ENCODE measurements around the gene GPAT2. TPM values are rescaled to one million over a fixed set of nuclear protein-coding genes. Genes with fewer than 3 reads are reported as not detected.
"Not testable (repeated sequence)": the region's sequence is repeated elsewhere in the genome, so short reads cannot be mapped to it uniquely, and the experiment has no call there.

Gene GPAT2
- total and polyA plus RNA-seq, 2 donors (not counting 1 experiment from before 2014, with no cell fraction given), result 3.6 to 11.7 TPM

- H3K4me1 Mint-ChIP-seq; H3K27ac ChIP-seq (ENCODE audit: low read length in 2 of 2); ATAC-seq (ENCODE audit: low read depth); H3K4me3 Mint-ChIP-seq; H2AFZ ChIP-seq (ENCODE audit: insufficient read depth, low read depth, low read length, poor library complexity, severe bottlenecking); POLR2A ChIA-PET; DNase-seq; H3K27ac Mint-ChIP-seq; H3K9me3 ChIP-seq (ENCODE audit: control extremely low read depth in 1 of 3, control insufficient read depth in 2 of 3, insufficient read depth in 1 of 3, low read length in 2 of 3); H3K4me3 ChIP-seq (ENCODE audit: control extremely low read depth in 1 of 5, extremely low read depth in 1 of 5, insufficient read depth in 1 of 5, low read depth in 2 of 5, low read length in 4 of 5); intact Hi-C loops (cut with micrococcal nuclease); H3K79me2 ChIP-seq (ENCODE audit: control insufficient read depth, insufficient read depth, low read length); H3K4me2 ChIP-seq (replicated peaks; ENCODE audit: low read depth, low read length, poor library complexity, severe bottlenecking); H3K9me3 Mint-ChIP-seq (ENCODE audit: insufficient read depth); H4K20me1 ChIP-seq (ENCODE audit: control insufficient read depth, insufficient read depth, low read length, poor library complexity, severe bottlenecking); H3K27me3 Mint-ChIP-seq; H3K36me3 ChIP-seq (replicated peaks in 1 of 2; ENCODE audit: control extremely low read depth in 1 of 2, control insufficient read depth in 1 of 2, extremely low read depth in 1 of 2, insufficient read depth in 2 of 2, low read length in 1 of 2); H3K9ac ChIP-seq (ENCODE audit: low read length); H3K4me1 ChIP-seq (ENCODE audit: control insufficient read depth in 2 of 2, insufficient read depth in 2 of 2, low read length in 2 of 2); CTCF ChIA-PET; H3K27me3 ChIP-seq (replicated peaks in 1 of 4; ENCODE audit: control extremely low read depth in 1 of 4, control insufficient read depth in 3 of 4, insufficient read depth in 4 of 4, low read length in 3 of 4): not testable (repeated sequence)
- WGBS (ENCODE audit: insufficient coverage), result no CpG with 5 or more reads among the region's 14 CpGs
These were observed 838 bp upstream of the GPAT2 start for GRCh38 chr2:96035554-96035953.

- H3K9me3 Mint-ChIP-seq (ENCODE audit: insufficient read depth); H4K20me1 ChIP-seq (ENCODE audit: control insufficient read depth, insufficient read depth, low read length, poor library complexity, severe bottlenecking); H3K27me3 Mint-ChIP-seq; H3K4me1 Mint-ChIP-seq; ATAC-seq (ENCODE audit: low read depth); H3K36me3 ChIP-seq (replicated peaks in 1 of 2; ENCODE audit: control extremely low read depth in 1 of 2, control insufficient read depth in 1 of 2, extremely low read depth in 1 of 2, insufficient read depth in 2 of 2, low read length in 1 of 2); H3K9me3 ChIP-seq (ENCODE audit: control extremely low read depth in 1 of 3, control insufficient read depth in 2 of 3, insufficient read depth in 1 of 3, low read length in 2 of 3); H3K27ac ChIP-seq (ENCODE audit: low read length in 2 of 2); POLR2A ChIA-PET; H3K9ac ChIP-seq (ENCODE audit: low read length); H3K4me1 ChIP-seq (ENCODE audit: control insufficient read depth in 2 of 2, insufficient read depth in 2 of 2, low read length in 2 of 2); intact Hi-C loops (cut with micrococcal nuclease); DNase-seq; H2AFZ ChIP-seq (ENCODE audit: insufficient read depth, low read depth, low read length, poor library complexity, severe bottlenecking); H3K4me3 ChIP-seq (ENCODE audit: control extremely low read depth in 1 of 5, extremely low read depth in 1 of 5, insufficient read depth in 1 of 5, low read depth in 2 of 5, low read length in 4 of 5); H3K79me2 ChIP-seq (ENCODE audit: control insufficient read depth, insufficient read depth, low read length); CTCF ChIA-PET; H3K27me3 ChIP-seq (replicated peaks in 1 of 4; ENCODE audit: control extremely low read depth in 1 of 4, control insufficient read depth in 3 of 4, insufficient read depth in 4 of 4, low read length in 3 of 4); H3K27ac Mint-ChIP-seq; H3K4me3 Mint-ChIP-seq; H3K4me2 ChIP-seq (replicated peaks; ENCODE audit: low read depth, low read length, poor library complexity, severe bottlenecking): not testable (repeated sequence)
- WGBS (ENCODE audit: insufficient coverage), result no CpG with 5 or more reads among the region's 9 CpGs
These were observed 719 bp downstream of the GPAT2 start for GRCh38 chr2:96033997-96034396.

- CTCF ChIA-PET, result not testable (repeated sequence)
These were observed 6.9 kb downstream of the GPAT2 start for GRCh38 chr2:96027725-96028325.

GRCh38 chr2:96025755-96026154 is 9.0 kb downstream of the GPAT2 start:
- not testable (repeated sequence) for H3K9me3 ChIP-seq (ENCODE audit: control extremely low read depth in 1 of 3, control insufficient read depth in 2 of 3, insufficient read depth in 1 of 3, low read length in 2 of 3); H3K27me3 Mint-ChIP-seq

More at GRCh38 chr2:96027725-96028325, 6.9 kb downstream of the GPAT2 start:
- H3K4me3 ChIP-seq (ENCODE audit: control extremely low read depth in 1 of 5, extremely low read depth in 1 of 5, insufficient read depth in 1 of 5, low read depth in 2 of 5, low read length in 4 of 5); H3K27ac Mint-ChIP-seq; H3K79me2 ChIP-seq (ENCODE audit: control insufficient read depth, insufficient read depth, low read length); H4K20me1 ChIP-seq (ENCODE audit: control insufficient read depth, insufficient read depth, low read length, poor library complexity, severe bottlenecking); POLR2A ChIA-PET; ATAC-seq (ENCODE audit: low read depth); H2AFZ ChIP-seq (ENCODE audit: insufficient read depth, low read depth, low read length, poor library complexity, severe bottlenecking); H3K27me3 ChIP-seq (replicated peaks in 1 of 4; ENCODE audit: control extremely low read depth in 1 of 4, control insufficient read depth in 3 of 4, insufficient read depth in 4 of 4, low read length in 3 of 4); H3K9me3 Mint-ChIP-seq (ENCODE audit: insufficient read depth); H3K27me3 Mint-ChIP-seq; H3K9me3 ChIP-seq (ENCODE audit: control extremely low read depth in 1 of 3, control insufficient read depth in 2 of 3, insufficient read depth in 1 of 3, low read length in 2 of 3); H3K27ac ChIP-seq (ENCODE audit: low read length in 2 of 2); H3K9ac ChIP-seq (ENCODE audit: low read length); H3K4me2 ChIP-seq (replicated peaks; ENCODE audit: low read depth, low read length, poor library complexity, severe bottlenecking); H3K4me3 Mint-ChIP-seq; H3K4me1 ChIP-seq (ENCODE audit: control insufficient read depth in 2 of 2, insufficient read depth in 2 of 2, low read length in 2 of 2); intact Hi-C loops (cut with micrococcal nuclease); H3K4me1 Mint-ChIP-seq; DNase-seq; H3K36me3 ChIP-seq (replicated peaks in 1 of 2; ENCODE audit: control extremely low read depth in 1 of 2, control insufficient read depth in 1 of 2, extremely low read depth in 1 of 2, insufficient read depth in 2 of 2, low read length in 1 of 2): not testable (repeated sequence)
- no CpG with 5 or more reads among the region's 16 CpGs for WGBS (ENCODE audit: insufficient coverage)

More at GRCh38 chr2:96025755-96026154, 9.0 kb downstream of the GPAT2 start:
- ATAC-seq (ENCODE audit: low read depth); H4K20me1 ChIP-seq (ENCODE audit: control insufficient read depth, insufficient read depth, low read length, poor library complexity, severe bottlenecking); POLR2A ChIA-PET; H3K9ac ChIP-seq (ENCODE audit: low read length); H3K4me1 ChIP-seq (ENCODE audit: control insufficient read depth in 2 of 2, insufficient read depth in 2 of 2, low read length in 2 of 2); H3K9me3 Mint-ChIP-seq (ENCODE audit: insufficient read depth); H3K36me3 ChIP-seq (replicated peaks in 1 of 2; ENCODE audit: control extremely low read depth in 1 of 2, control insufficient read depth in 1 of 2, extremely low read depth in 1 of 2, insufficient read depth in 2 of 2, low read length in 1 of 2); H3K4me1 Mint-ChIP-seq; H2AFZ ChIP-seq (ENCODE audit: insufficient read depth, low read depth, low read length, poor library complexity, severe bottlenecking); DNase-seq; H3K4me2 ChIP-seq (replicated peaks; ENCODE audit: low read depth, low read length, poor library complexity, severe bottlenecking); H3K79me2 ChIP-seq (ENCODE audit: control insufficient read depth, insufficient read depth, low read length); H3K27me3 ChIP-seq (replicated peaks in 1 of 4; ENCODE audit: control extremely low read depth in 1 of 4, control insufficient read depth in 3 of 4, insufficient read depth in 4 of 4, low read length in 3 of 4); H3K4me3 ChIP-seq (ENCODE audit: control extremely low read depth in 1 of 5, extremely low read depth in 1 of 5, insufficient read depth in 1 of 5, low read depth in 2 of 5, low read length in 4 of 5); H3K27ac Mint-ChIP-seq; H3K4me3 Mint-ChIP-seq; H3K27ac ChIP-seq (ENCODE audit: low read length in 2 of 2); intact Hi-C loops (cut with micrococcal nuclease): not testable (repeated sequence)
- CTCF ChIA-PET, result interaction anchor here (1.3 kb wide), 1 partner anchor 91 kb away, joined by 5 read pairs; no protein-coding TSS in a partner anchor
- 90% methylated on average over 2 of the region's 6 CpGs for WGBS (ENCODE audit: insufficient coverage)
